GM23338 (cell line): ENCODE measurements around the gene SPECC1. TPM values are rescaled to one million over a fixed set of nuclear protein-coding genes. Genes with fewer than 3 reads are reported as not detected.

ENCODE experiments used
- ATAC-seq: fragments of 200-7000 bp; cut with Tn5 transposase; 3 replicates; pipeline ENCODE4 v1.9.1; 2020
- DNase-seq: peaks from one replicate; pipeline ENCODE4 v3.0.0-alpha.2; 2015; ENCODE audit warnings: low spot score
- H2AFZ ChIP-seq: fragments of 200-600 bp; sonication (generic); 2 replicates; pipeline ENCODE4 v1.8.0; 2016; ENCODE audit warnings: antibody characterized with exemption, mild to moderate bottlenecking, moderate library complexity
- H3F3A ChIP-seq: fragments of 200-600 bp; sonication (generic); replicated peaks from 2 replicates; pipeline ENCODE4 v1.8.0; 2017; ENCODE audit warnings: antibody characterized with exemption, mixed run types, low read depth
- H3K27ac ChIP-seq: fragments of 200-600 bp; sonication (generic); 2 replicates; pipeline ENCODE4 v1.6.1; 2016; ENCODE audit warnings: low read depth
- H3K27me3 ChIP-seq: fragments of 200-600 bp; sonication (generic); 2 replicates; pipeline ENCODE4 v1.8.0; 2016; ENCODE audit warnings: mild to moderate bottlenecking, mixed run types, moderate library complexity; ENCODE audit not compliant: insufficient read depth
- H3K36me3 ChIP-seq: fragments of 200-600 bp; sonication (generic); 2 replicates; pipeline ENCODE4 v1.8.0; 2016; ENCODE audit warnings: mild to moderate bottlenecking; ENCODE audit not compliant: insufficient read depth
- H3K4me1 ChIP-seq: fragments of 200-600 bp; sonication (generic); 2 replicates; pipeline ENCODE4 v1.8.0; 2016; ENCODE audit warnings: mild to moderate bottlenecking, moderate library complexity; ENCODE audit not compliant: insufficient read depth
- H3K4me2 ChIP-seq: fragments of 200-600 bp; sonication (generic); 2 replicates; pipeline ENCODE4 v1.7.1; 2017; ENCODE audit warnings: mixed run types
- H3K4me3 ChIP-seq: fragments of 200-600 bp; sonication (generic); 2 replicates; pipeline ENCODE4 v1.6.1; 2016; ENCODE audit warnings: mixed run types
- H3K79me2 ChIP-seq: fragments of 200-600 bp; sonication (generic); replicated peaks from 2 replicates; pipeline ENCODE4 v1.8.0; 2017; ENCODE audit warnings: mild to moderate bottlenecking; ENCODE audit not compliant: insufficient read depth
- H3K9me2 ChIP-seq: fragments of 200-600 bp; sonication (generic); 2 replicates; pipeline ENCODE4 v1.8.0; 2017; ENCODE audit not compliant: insufficient read depth
- H4K20me1 ChIP-seq: fragments of 200-600 bp; sonication (generic); replicated peaks from 2 replicates; pipeline ENCODE4 v1.8.0; 2017; ENCODE audit warnings: mild to moderate bottlenecking; ENCODE audit not compliant: insufficient read depth
- H3K27ac Mint-ChIP-seq: 2 replicates; pipeline ENCODE4 v1.8.0; 2020; ENCODE audit warnings: inconsistent platforms, mild to moderate bottlenecking, moderate library complexity, mixed read lengths
- H3K27me3 Mint-ChIP-seq: 3 replicates; pipeline ENCODE4 v1.8.0; 2022; ENCODE audit warnings: low read depth, mild to moderate bottlenecking, moderate library complexity, mixed read lengths, inconsistent platforms; ENCODE audit not compliant: insufficient read depth, poor library complexity
- H3K36me3 Mint-ChIP-seq: 3 replicates; pipeline ENCODE4 v1.8.0; 2021; ENCODE audit warnings: low read depth, mild to moderate bottlenecking, inconsistent platforms, moderate library complexity, mixed read lengths
- H3K4me1 Mint-ChIP-seq: 3 replicates; pipeline ENCODE4 v1.8.0; 2020; ENCODE audit warnings: mild to moderate bottlenecking, inconsistent platforms, mixed read lengths
- H3K4me3 Mint-ChIP-seq: 3 replicates; pipeline ENCODE4 v1.8.0; 2021; ENCODE audit warnings: moderate library complexity, mild to moderate bottlenecking, inconsistent platforms, mixed read lengths
- H3K9me3 Mint-ChIP-seq: 3 replicates; pipeline ENCODE4 v1.8.0; 2020; ENCODE audit warnings: moderate library complexity, mild to moderate bottlenecking, inconsistent platforms, mixed read lengths
- CREB1 ChIP-seq: fragments of 250-450 bp; sonication (Bioruptor Pico); IDR thresholded peaks from 2 replicates; pipeline ENCODE4 v1.5.0; 2020; ENCODE audit warnings: low read depth, mild to moderate bottlenecking, moderate library complexity
- EZH2 ChIP-seq: fragments of 200-600 bp; sonication (generic); IDR thresholded peaks from one replicate; pipeline ENCODE4 v1.8.0; 2017; ENCODE audit warnings: antibody characterized with exemption, mild to moderate bottlenecking, low read depth; ENCODE audit not compliant: unreplicated experiment
- NANOG ChIP-seq: IDR thresholded peaks from 2 replicates; pipeline ENCODE4 v1.6.1; 2016; ENCODE audit warnings: antibody characterized with exemption, borderline replicate concordance
- POLR2AphosphoS5 ChIP-seq: IDR thresholded peaks from 2 replicates; pipeline ENCODE4 v1.6.1; 2016; ENCODE audit warnings: antibody characterized with exemption, low read depth
- polyA plus RNA-seq: library from polyadenylated mRNA; unstranded; fragments of >200 nt; fragmentation: Nextera tagmentation; extraction: Ambion mirVana; gene quantifications from 2 replicates; pipeline ENCODE4 v1.2.1, GENCODE V29; 2016
- total RNA-seq: library from RNA; depleted of rRNA; stranded (reverse); fragments of >200 nt; shearing (Covaris generic); gene quantifications from 2 replicates; pipeline ENCODE4 v1.2.3, GENCODE V29; 2014
- TF ChIP-seq, protein P1 (sequence below): IDR thresholded peaks from one replicate; pipeline ENCODE4 v1.6.1; 2018; ENCODE audit warnings: antibody characterized with exemption; ENCODE audit not compliant: unreplicated experiment
- TF ChIP-seq, protein P2 (sequence below): fragments of 250-450 bp; sonication (Bioruptor Pico); IDR thresholded peaks from 2 replicates; pipeline ENCODE4 v1.5.0; 2020; ENCODE audit warnings: mild to moderate bottlenecking, moderate library complexity
- TF ChIP-seq, protein P3 (sequence below): IDR thresholded peaks from 2 replicates; pipeline ENCODE4 v1.6.1; 2016; ENCODE audit warnings: antibody characterized with exemption

Gene SPECC1
- total and polyA plus RNA-seq, 2 experiments from 2014 or later: 42.6 to 101 TPM

DNA sequence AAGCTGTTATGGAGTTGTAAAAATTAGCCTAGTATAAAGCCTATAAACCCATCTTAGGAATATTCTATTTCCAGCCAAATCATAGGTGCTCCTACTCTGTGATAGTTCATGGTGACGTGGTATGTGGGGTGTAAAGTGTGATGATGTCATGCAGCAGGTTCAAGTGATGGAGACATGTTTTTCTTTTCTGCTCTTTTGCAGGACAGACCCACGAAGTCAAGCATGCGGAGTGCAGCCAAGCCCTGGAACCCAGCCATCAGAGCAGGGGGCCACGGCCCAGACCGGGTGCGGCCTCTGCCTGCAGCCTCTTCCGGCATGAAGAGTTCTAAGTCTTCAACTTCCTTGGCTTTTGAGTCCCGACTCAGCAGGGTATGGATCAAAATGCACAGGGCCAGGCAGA, 87.3 kb downstream of the SPECC1 start:
- H3K4me1 ChIP-seq: peaks cover 31% of the 10 kb centered on the region
- no peaks in the 10 kb centered on the region for H3K79me2 ChIP-seq
- H3K4me2 ChIP-seq: no peak overlapping the region
- no peak overlapping the region for H3K27ac ChIP-seq
- Mint-ChIP-seq H3K27ac (no peak overlapping the region), H3K27me3 (peaks cover 10% of the 10 kb centered on the region), H3K9me3 (no peaks in the 10 kb centered on the region), H3K4me1 (peaks cover 35% of the 10 kb centered on the region), H3K4me3 (no peak overlapping the region), H3K36me3 (no peaks in the 10 kb centered on the region)
- H3K36me3 ChIP-seq: no peaks in the 10 kb centered on the region
- no peak for DNase-seq
- TF ChIP-seq, protein P1, sequence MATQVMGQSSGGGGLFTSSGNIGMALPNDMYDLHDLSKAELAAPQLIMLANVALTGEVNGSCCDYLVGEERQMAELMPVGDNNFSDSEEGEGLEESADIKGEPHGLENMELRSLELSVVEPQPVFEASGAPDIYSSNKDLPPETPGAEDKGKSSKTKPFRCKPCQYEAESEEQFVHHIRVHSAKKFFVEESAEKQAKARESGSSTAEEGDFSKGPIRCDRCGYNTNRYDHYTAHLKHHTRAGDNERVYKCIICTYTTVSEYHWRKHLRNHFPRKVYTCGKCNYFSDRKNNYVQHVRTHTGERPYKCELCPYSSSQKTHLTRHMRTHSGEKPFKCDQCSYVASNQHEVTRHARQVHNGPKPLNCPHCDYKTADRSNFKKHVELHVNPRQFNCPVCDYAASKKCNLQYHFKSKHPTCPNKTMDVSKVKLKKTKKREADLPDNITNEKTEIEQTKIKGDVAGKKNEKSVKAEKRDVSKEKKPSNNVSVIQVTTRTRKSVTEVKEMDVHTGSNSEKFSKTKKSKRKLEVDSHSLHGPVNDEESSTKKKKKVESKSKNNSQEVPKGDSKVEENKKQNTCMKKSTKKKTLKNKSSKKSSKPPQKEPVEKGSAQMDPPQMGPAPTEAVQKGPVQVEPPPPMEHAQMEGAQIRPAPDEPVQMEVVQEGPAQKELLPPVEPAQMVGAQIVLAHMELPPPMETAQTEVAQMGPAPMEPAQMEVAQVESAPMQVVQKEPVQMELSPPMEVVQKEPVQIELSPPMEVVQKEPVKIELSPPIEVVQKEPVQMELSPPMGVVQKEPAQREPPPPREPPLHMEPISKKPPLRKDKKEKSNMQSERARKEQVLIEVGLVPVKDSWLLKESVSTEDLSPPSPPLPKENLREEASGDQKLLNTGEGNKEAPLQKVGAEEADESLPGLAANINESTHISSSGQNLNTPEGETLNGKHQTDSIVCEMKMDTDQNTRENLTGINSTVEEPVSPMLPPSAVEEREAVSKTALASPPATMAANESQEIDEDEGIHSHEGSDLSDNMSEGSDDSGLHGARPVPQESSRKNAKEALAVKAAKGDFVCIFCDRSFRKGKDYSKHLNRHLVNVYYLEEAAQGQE: no peak
- TF ChIP-seq POLR2AphosphoS5: no peak
- no peak for TF ChIP-seq EZH2
- TF ChIP-seq NANOG: no peak
- no peak for TF ChIP-seq CREB1 (CRISPR knock-in tag)
- TF ChIP-seq, protein P2, sequence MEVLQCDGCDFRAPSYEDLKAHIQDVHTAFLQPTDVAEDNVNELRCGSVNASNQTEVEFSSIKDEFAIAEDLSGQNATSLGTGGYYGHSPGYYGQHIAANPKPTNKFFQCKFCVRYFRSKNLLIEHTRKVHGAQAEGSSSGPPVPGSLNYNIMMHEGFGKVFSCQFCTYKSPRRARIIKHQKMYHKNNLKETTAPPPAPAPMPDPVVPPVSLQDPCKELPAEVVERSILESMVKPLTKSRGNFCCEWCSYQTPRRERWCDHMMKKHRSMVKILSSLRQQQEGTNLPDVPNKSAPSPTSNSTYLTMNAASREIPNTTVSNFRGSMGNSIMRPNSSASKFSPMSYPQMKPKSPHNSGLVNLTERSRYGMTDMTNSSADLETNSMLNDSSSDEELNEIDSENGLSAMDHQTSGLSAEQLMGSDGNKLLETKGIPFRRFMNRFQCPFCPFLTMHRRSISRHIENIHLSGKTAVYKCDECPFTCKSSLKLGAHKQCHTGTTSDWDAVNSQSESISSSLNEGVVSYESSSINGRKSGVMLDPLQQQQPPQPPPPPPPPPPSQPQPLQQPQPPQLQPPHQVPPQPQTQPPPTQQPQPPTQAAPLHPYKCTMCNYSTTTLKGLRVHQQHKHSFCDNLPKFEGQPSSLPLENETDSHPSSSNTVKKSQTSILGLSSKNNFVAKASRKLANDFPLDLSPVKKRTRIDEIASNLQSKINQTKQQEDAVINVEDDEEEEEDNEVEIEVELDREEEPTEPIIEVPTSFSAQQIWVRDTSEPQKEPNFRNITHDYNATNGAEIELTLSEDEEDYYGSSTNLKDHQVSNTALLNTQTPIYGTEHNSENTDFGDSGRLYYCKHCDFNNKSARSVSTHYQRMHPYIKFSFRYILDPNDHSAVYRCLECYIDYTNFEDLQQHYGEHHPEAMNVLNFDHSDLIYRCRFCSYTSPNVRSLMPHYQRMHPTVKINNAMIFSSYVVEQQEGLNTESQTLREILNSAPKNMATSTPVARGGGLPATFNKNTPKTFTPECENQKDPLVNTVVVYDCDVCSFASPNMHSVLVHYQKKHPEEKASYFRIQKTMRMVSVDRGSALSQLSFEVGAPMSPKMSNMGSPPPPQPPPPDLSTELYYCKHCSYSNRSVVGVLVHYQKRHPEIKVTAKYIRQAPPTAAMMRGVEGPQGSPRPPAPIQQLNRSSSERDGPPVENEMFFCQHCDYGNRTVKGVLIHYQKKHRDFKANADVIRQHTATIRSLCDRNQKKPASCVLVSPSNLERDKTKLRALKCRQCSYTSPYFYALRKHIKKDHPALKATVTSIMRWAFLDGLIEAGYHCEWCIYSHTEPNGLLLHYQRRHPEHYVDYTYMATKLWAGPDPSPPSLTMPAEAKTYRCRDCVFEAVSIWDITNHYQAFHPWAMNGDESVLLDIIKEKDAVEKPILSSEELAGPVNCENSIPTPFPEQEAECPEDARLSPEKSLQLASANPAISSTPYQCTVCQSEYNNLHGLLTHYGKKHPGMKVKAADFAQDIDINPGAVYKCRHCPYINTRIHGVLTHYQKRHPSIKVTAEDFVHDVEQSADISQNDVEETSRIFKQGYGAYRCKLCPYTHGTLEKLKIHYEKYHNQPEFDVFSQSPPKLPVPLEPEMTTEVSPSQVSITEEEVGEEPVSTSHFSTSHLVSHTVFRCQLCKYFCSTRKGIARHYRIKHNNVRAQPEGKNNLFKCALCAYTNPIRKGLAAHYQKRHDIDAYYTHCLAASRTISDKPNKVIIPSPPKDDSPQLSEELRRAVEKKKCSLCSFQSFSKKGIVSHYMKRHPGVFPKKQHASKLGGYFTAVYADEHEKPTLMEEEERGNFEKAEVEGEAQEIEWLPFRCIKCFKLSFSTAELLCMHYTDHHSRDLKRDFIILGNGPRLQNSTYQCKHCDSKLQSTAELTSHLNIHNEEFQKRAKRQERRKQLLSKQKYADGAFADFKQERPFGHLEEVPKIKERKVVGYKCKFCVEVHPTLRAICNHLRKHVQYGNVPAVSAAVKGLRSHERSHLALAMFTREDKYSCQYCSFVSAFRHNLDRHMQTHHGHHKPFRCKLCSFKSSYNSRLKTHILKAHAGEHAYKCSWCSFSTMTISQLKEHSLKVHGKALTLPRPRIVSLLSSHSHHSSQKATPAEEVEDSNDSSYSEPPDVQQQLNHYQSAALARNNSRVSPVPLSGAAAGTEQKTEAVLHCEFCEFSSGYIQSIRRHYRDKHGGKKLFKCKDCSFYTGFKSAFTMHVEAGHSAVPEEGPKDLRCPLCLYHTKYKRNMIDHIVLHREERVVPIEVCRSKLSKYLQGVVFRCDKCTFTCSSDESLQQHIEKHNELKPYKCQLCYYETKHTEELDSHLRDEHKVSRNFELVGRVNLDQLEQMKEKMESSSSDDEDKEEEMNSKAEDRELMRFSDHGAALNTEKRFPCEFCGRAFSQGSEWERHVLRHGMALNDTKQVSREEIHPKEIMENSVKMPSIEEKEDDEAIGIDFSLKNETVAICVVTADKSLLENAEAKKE (CRISPR knock-in tag): no peak
- TF ChIP-seq, protein P3, sequence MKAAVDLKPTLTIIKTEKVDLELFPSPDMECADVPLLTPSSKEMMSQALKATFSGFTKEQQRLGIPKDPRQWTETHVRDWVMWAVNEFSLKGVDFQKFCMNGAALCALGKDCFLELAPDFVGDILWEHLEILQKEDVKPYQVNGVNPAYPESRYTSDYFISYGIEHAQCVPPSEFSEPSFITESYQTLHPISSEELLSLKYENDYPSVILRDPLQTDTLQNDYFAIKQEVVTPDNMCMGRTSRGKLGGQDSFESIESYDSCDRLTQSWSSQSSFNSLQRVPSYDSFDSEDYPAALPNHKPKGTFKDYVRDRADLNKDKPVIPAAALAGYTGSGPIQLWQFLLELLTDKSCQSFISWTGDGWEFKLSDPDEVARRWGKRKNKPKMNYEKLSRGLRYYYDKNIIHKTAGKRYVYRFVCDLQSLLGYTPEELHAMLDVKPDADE: no peak
- peaks cover 11% of the 10 kb centered on the region; the same call in 1 of the 2 replicates for H3K9me2 ChIP-seq
- no peaks in the 10 kb centered on the region for H3K27me3 ChIP-seq
- no peaks in the 10 kb centered on the region for H3F3A ChIP-seq
- no peak for ATAC-seq
- no peak overlapping the region for H2AFZ ChIP-seq
- no peak overlapping the region for H3K4me3 ChIP-seq
- no peaks in the 10 kb centered on the region for H4K20me1 ChIP-seq
